GM19193 (cell line): Measurements from ENCODE around the gene SH3BP4.

Experiments used
- POLR2A ChIP-seq: IDR thresholded peaks from 4 replicates; pipeline ENCODE4 v1.6.1; 2011; ENCODE audit not compliant: insufficient read depth, insufficient read length; ENCODE audit errors: extremely low read depth

The SH3BP4 gene

DNA sequence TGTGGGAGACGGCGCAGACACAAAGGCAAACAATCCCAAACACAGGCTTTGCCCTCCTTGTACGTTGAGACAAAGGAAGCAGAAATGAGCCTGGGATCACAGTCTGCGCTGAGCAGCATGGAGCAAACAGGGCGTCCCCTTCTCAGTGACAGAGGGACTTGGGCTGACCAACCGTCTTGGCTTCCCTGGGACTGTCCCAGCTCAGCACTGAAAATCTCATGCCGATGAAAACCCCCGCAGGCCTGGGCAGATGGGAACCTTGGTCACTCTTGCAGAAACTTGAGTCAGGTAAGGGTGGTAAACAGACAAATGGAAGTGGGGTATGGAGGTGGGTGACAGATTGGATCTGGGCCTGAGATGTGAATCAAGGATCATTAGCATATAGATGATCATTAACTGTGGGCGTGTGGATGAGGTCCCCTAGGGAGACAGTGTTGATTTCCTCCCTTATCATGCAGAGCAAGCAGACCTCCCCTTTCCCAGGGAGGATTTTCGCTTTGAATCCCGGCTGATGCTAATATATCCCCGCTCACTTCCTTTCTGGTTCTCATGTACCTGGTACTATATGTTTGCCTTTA, 19.1 kb upstream of the SH3BP4 start:
- no peak for TF ChIP-seq POLR2A

DNA sequence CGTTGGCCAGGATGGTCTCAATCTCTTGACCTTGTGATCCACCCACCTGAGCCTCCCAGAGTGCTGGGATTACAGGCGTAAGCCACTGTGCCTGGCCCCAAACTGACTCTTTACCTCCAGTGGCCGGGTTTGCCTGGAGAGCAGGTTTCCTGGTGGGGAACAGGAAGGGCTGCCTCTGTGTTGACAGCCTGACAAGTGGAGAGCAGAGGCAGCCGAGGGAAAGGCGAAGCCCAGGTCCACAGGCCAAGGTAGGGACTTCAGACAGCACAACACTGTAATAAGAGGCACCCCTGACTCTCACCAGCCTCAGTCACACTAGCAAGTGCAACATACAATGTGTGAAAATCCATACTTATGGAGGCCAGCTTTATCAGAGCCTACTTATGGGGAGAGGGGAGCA, 16.5 kb upstream of the SH3BP4 start:
- TF ChIP-seq POLR2A, result no peak

DNA sequence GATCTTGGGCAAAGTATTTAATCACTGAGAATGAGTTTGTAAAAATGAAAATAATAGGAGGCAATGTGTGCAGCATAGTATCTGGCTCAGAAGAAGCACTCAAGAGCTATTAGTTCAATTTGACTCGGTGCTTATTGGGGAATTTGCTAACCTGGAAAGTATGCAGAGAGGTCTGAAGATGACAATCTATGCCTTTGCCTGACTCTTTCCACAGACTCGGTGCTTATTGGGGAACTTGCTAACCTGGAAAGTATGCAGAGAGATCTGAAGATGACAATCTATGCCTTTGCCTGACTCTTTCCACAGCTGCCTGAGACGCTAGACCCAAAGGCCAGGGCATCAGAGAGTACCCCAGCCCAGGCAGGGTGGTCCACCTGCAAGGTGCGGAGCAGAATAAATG, 12.2 kb upstream of the SH3BP4 start:
- TF ChIP-seq POLR2A, result no peak

DNA sequence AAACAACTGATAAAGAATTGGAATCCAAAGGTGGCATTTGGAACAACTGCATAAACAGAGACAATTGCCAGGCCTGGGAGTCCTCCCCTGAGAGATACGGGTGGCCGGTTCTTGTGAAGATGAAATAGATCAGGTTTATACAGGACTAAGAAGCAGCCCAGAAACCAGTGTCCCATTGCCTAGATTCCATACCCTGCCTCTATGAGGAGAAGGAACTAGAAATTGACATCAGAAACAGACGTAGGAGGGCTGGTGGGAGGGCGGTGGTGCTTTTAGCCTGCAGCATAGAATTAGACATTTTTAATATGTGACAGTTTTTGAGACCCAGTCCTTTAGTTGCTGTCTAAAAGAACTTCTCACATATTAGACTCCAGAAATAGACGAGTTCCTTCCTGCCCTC, 11.8 kb upstream of the SH3BP4 start:
- TF ChIP-seq POLR2A, result no peak

DNA sequence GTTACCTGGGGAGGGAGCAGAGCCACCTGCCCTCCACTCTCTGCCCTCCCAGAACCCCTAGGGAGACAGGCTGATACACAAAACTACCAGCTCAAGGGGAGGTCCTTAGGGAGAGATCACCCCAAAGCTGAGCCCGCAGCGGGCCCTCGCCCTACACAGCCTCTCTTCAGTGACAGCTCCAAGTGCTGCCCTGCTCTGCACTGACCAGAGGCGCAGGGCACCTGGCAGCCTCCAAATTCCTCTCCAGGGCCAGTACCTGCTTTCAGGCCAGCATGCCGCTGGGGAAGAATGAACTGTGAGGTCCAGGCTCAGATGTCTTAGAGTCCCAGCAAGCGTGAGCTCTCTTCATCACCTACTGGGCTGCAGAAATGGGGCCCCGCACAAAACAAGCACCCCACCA, 11.3 kb upstream of the SH3BP4 start:
- no peak for TF ChIP-seq POLR2A

DNA sequence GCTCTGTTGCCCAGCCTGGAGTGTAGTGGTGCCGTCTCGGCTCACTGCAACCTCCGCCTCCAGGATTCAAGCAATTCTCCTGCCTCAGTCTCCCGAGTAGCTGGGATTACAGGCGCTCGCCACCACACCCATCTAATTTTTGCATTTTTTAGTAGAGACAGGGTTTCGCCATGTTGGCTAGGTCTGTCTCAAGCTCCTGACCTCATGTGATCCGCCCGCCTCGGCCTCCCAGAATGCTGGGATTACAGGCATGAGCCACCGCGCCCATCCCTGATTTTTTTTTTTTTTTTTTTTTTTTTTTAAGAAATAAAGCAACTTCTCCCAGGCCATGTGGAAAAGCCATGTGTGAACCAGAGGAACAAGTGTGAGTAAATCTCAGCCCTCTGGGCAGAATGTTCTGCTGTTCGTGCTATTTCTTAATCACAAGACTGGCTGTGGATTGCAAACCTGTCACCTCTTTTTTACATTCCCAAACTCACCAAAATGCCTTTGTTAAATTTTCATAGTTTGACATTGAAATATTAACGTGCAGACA, 6.4 kb upstream of the SH3BP4 start:
- no peak for TF ChIP-seq POLR2A

DNA sequence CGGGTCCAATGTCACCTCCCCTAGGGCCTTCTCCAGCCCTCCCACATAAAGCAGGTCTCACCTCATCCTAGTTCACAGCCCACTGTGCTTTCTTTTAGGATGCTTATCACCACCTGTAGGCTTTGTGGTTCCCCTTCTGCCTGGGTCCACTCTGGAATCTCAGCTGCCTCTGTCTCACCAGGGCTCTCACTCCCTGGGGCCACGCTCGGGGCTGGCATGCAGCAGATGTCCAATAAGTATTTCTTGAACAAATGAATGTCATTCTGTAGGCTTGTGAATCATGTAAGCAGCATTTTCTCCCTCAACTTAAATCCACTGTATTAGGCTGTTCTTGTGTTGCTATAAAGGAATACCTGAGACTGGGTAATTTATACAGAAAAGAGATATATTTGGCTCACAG, 4.3 kb upstream of the SH3BP4 start:
- TF ChIP-seq POLR2A, result no peak

DNA sequence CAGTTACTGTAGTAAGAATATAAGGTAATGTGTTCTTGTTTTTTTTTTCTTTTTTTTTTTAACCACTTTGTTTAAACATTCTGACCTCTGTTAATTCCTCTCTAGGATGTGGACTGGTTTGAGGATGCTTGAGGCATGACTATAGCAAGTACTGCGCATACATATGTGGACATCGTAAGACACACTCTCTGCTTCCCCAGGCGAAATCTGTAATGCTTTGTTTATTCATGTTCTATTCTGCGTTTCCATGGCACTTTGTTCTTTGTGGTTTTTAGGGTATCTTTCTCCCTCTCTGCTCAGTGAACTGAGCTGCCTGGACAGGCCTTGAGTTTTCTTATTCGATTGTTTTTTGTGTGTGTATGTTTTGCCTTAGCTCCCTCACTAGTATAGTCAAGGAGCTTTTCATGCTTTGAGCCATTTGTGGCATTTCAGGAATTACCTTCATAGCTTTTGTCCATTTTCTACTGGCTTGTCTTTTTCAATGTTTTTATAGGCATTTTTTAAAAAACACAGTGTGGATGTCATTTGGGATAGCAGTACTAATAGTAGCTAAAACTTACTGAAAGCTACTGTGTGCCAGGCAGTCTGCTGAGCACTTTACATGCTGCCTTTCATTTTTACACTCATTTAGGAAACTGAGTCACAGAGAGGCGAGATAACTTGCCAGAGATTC, 1.9 kb upstream of the SH3BP4 start:
- no peak for TF ChIP-seq POLR2A

DNA sequence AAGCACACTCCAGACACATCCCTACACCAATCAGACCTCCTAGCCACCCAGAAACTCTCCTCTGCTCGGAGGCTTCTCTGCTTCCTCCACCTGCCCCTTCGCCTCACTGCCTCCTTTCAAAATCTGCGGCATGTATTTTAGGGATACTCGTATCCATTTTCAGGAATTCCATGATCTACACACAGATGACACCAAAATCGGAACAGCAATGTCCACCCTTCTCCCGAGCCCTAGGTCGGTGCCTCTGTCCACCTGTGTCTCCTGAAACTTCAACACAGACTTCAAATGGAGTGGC, 1.4 kb upstream of the SH3BP4 start:
- TF ChIP-seq POLR2A, result no peak

DNA sequence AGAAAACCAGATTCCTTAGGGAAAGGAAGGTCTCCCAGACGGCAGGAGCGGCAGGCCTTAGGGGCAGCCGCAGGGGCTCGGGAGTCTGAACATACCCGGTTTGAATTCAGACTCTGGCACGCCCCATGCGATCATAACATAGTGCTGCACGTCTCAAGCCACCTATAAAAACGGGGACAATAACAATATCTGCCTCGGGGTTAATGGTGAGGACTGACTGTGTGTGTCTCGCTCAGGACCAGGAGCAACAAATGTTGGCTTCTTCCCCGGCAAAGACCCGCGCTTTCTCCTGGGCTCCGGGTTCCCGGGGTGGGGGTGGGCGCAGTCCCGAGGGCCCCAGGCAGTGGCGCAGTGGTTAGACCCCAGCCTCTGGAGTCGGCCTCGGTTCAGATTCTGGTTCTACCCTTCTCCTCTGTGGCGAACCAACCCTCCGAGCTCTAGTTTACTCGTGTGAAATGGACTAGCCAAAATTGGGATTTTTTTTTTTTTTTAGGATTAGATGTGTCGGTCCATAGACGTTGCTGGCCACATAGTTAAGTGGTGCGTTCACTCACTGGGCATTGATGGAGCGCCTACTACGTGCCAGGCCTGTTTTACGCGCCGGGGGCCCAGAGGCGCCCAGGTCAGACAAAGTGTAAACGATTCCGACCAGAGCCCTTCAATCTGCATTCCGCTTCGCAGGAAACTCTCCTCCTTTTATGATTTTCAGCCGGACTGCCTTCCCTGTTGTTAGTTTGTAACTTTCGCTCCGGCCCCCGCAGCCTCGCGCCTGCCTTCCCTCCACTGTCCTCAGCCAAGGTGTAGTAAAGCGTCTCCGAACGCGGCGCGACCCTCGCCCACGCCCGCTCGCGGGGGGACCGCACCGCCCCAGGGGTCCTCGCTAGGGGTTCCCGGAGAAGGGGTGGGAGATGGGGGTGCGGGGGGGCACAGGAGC, 820 bp upstream of the SH3BP4 start:
- TF ChIP-seq POLR2A, result no peak

DNA sequence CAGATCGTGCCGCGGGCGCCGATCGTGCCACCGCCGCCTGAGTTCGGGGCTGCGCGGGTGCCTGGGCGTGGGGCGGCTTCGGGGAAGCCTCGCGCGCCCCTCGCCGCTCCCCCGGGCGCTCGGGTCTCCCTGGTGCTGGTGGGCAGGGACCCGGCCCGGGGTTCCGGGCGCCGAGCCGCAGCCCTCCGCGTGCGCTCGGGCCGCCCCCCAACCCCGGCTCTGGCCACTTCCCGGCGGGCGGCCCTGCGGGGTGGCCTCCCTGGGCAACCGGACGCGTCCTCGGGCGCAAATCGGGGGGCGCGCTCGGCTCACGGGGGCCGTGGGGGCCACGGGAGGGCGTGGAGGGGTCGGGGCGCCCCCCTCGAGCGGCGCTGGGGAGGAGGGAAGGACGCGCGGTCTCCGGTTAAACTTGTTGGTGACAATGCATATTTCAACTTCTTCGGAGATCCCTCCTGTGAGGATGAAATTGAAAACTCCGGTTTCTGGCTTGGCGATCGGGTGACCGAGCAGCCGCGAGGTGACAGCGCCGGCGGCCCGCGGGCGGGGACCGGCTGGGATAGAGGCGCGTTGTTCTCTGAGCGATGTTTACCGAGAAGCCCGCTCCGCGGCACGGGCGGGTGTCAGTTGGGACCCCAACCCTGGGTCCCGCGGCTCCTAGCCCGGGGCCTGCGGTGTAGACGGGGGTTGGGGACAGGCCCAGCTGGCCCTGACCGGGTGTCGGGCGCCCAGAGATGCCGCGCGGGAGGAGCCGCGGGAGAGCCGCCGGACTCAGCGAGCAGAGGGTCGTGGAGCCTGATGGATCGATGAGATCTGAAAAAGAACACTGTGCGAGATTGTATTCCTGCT, 676 bp downstream of the SH3BP4 start:
- no peak for TF ChIP-seq POLR2A

DNA sequence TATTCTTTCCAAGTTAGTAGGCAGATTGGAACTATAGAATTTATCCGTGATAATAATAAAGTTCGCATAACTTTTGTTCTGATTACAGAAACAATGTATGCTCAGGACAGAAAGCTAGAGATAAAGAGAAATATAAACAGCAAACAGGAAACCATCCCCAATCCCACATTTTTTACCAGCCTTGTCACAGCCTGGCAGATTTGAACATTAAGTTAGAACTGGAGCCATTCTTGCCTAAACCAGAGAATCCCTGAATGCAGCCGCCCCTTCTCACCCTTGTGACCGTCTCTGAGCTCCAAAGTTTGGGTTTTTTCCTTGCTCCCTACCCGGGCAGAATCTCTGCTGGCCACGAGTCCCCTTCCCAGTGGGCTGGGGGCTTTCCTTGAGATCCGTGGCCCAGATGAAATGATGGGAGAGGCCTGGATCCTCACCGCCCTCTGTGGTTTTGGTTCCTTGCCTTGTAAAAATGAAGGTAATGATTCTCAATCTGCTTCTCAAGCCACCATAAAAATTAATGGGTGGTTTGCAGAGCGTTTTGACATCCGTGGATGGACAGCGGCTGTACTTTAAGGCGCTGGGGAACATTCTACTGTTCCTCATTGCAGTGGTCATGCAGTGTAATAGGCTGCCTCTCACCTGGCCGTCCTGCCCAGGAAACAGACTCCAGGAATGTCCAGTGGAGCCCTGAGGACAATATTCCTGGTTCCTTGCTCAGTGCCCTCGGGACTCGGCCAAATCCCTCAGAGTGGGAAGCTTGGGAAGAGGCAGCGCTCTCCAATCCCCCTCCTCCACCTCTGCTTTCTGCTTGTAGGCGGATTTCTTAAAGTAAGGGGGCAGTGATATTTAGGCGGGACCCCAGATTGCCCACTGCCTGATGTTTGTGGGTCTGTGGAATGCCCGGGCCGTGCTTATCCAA, 1.6 kb downstream of the SH3BP4 start:
- no peak for TF ChIP-seq POLR2A

DNA sequence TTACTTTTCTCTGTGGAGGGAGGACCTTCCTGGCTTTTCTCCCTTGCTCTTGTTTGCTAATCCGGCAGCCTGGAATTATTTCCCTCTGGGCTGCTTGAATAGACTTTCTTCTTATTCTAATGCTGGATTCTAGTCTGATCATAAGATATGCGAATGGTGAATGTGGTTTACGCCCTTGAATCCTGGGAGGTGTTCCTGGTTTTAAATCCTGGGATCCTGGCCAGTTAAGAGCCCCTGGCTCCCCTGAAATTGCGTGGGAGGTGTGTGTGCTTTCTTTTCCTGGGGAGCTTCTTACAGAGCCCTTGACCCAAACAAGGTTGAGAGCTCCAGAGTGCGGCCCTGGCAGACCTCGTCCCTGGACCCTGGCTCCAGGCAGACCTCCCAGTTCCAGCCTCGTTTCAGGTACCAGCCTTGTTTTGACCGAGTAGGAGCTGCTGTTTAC, 2.8 kb downstream of the SH3BP4 start:
- no peak for TF ChIP-seq POLR2A
